Osteoblast (primary cell): ENCODE results near the gene CCDC28A. TPM values are rescaled to one million over a fixed set of nuclear protein-coding genes. Genes with fewer than 3 reads are reported as not detected.
A peak's percentile ranks its signal among the peaks of the same experiment; 100 is the strongest.

Experiments used
- DNase-seq: peaks from one replicate; pipeline ENCODE4 v3.0.0; 2011; ENCODE audit warnings: low spot score, mixed read lengths; ENCODE audit not compliant: insufficient read length; ENCODE audit errors: missing footprints
- H2AFZ ChIP-seq: 2 replicates; pipeline ENCODE4 v1.6.0; 2011; ENCODE audit warnings: mild to moderate bottlenecking, low read length
- H3K27ac ChIP-seq: 2 replicates; pipeline ENCODE4 v1.5.1; 2011; ENCODE audit warnings: mild to moderate bottlenecking, low read depth, low read length, moderate library complexity
- H3K27me3 ChIP-seq: 2 replicates; pipeline ENCODE4 v1.6.0; 2012; ENCODE audit warnings: mild to moderate bottlenecking, control low read depth, inconsistent platforms, low read length, moderate library complexity; ENCODE audit not compliant: insufficient read depth
- H3K36me3 ChIP-seq: 2 replicates; pipeline ENCODE4 v1.5.1; 2011; ENCODE audit warnings: mild to moderate bottlenecking, low read length, control low read depth, moderate library complexity; ENCODE audit not compliant: insufficient read depth
- H3K4me1 ChIP-seq: 2 replicates; pipeline ENCODE4 v1.5.1; 2011; ENCODE audit warnings: mild to moderate bottlenecking, low read length, control low read depth, moderate library complexity; ENCODE audit not compliant: insufficient read depth
- H3K4me2 ChIP-seq: 2 replicates; pipeline ENCODE4 v1.6.0; 2011; ENCODE audit warnings: mild to moderate bottlenecking, low read length; ENCODE audit not compliant: insufficient read depth
- H3K4me3 ChIP-seq: fragments of 200-600 bp; sonication (generic); 3 replicates; pipeline ENCODE4 v1.5.1; 2012; ENCODE audit warnings: mild to moderate bottlenecking, low read length, inconsistent platforms; ENCODE audit not compliant: insufficient read depth
- H3K79me2 ChIP-seq: 2 replicates; pipeline ENCODE4 v1.6.0; 2012; ENCODE audit warnings: mild to moderate bottlenecking, low read length, control low read depth, inconsistent platforms; ENCODE audit not compliant: insufficient read depth
- H3K9me3 ChIP-seq: 2 replicates; pipeline ENCODE4 v1.5.1; 2011; ENCODE audit warnings: low read depth, low read length, control low read depth
- H4K20me1 ChIP-seq: 2 replicates; pipeline ENCODE4 v1.6.0; 2012; ENCODE audit warnings: mild to moderate bottlenecking, low read length, control low read depth; ENCODE audit not compliant: insufficient read depth
- total RNA-seq: library from RNA; depleted of rRNA; stranded (reverse); fragments of >200 nt; gene quantifications from 2 replicates; pipeline ENCODE4 v1.2.3, GENCODE V29; 2012
- TF ChIP-seq, protein P1 (sequence below): IDR thresholded peaks from 2 replicates; pipeline ENCODE4 v1.5.1; 2011; ENCODE audit warnings: mild to moderate bottlenecking, low read depth, low read length, moderate library complexity; ENCODE audit errors: extremely low read depth

Gene CCDC28A
- total RNA-seq, result 11.2 and 15.3 TPM in 2 replicates

GRCh38 chr6:138773177-138774091, at the start of gene CCDC28A:
Gene CCDC28A, plus strand, starts transcription at chr6:138773769. Its CDS starts 2,352 bp downstream, at chr6:138776121.
- TF ChIP-seq, protein P1, sequence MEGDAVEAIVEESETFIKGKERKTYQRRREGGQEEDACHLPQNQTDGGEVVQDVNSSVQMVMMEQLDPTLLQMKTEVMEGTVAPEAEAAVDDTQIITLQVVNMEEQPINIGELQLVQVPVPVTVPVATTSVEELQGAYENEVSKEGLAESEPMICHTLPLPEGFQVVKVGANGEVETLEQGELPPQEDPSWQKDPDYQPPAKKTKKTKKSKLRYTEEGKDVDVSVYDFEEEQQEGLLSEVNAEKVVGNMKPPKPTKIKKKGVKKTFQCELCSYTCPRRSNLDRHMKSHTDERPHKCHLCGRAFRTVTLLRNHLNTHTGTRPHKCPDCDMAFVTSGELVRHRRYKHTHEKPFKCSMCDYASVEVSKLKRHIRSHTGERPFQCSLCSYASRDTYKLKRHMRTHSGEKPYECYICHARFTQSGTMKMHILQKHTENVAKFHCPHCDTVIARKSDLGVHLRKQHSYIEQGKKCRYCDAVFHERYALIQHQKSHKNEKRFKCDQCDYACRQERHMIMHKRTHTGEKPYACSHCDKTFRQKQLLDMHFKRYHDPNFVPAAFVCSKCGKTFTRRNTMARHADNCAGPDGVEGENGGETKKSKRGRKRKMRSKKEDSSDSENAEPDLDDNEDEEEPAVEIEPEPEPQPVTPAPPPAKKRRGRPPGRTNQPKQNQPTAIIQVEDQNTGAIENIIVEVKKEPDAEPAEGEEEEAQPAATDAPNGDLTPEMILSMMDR, result no peak
- peak within 1 kb of the TSS; percentile 83 for H3K27ac ChIP-seq
- H4K20me1 ChIP-seq, result no peaks in the 10 kb centered on the region
- H3K36me3 ChIP-seq, result peaks cover 3% of the 10 kb centered on the region
- no peaks in the 10 kb centered on the region for H3K9me3 ChIP-seq
- peaks cover 13% of the 10 kb centered on the region for H3K4me1 ChIP-seq
- no peaks in the 10 kb centered on the region for H3K27me3 ChIP-seq
- H2AFZ ChIP-seq, result peak within 1 kb of the TSS; percentile 89
- peaks cover 10% of the 10 kb centered on the region for H3K79me2 ChIP-seq
- peak within 1 kb of the TSS; percentile 77 for H3K4me3 ChIP-seq
- peak within 1 kb of the TSS; percentile 92 for H3K4me2 ChIP-seq
- DNase-seq, result peak; percentile 92

DNA sequence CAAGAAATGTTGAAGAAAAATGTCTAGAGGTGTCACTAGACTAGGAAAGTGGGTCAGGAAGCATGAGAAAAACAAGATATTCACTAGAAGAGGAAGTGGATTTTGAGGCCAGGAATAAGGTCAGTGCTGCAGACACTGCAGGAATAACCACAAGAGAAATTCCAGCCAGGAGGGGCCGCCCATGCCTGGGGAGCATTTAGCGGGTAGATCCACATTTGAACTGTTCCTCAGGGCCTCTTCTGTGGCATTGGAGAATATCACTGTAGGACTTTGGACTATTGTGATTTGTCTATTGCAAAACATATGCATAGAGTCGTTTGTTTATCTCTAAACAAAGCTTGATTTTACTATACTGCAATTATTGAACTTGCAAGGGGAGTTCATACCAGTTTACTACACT, 49.6 kb upstream of the CCDC28A start:
- H3K27me3 ChIP-seq, result no peaks in the 10 kb centered on the region
- no peaks in the 10 kb centered on the region for H3K79me2 ChIP-seq
- H2AFZ ChIP-seq, result no peak overlapping the region
- no peak overlapping the region for H3K4me2 ChIP-seq
- H3K9me3 ChIP-seq, result no peaks in the 10 kb centered on the region
- H3K27ac ChIP-seq, result no peak overlapping the region
- no peak for DNase-seq
- H3K4me3 ChIP-seq, result no peak overlapping the region
- TF ChIP-seq, protein P1, result peak; percentile 21
- no peaks in the 10 kb centered on the region for H4K20me1 ChIP-seq
- peaks cover 13% of the 10 kb centered on the region for H3K4me1 ChIP-seq
- no peaks in the 10 kb centered on the region for H3K36me3 ChIP-seq

GRCh38 chr6:138726066-138726756, 47.4 kb upstream of the CCDC28A start:
- H2AFZ ChIP-seq, result no peak overlapping the region
- H3K79me2 ChIP-seq, result no peaks in the 10 kb centered on the region
- no peak for DNase-seq
- H3K27me3 ChIP-seq, result no peaks in the 10 kb centered on the region
- no peak overlapping the region for H3K4me3 ChIP-seq
- H3K4me2 ChIP-seq, result no peak overlapping the region
- no peaks in the 10 kb centered on the region for H3K36me3 ChIP-seq
- peaks cover 13% of the 10 kb centered on the region for H3K4me1 ChIP-seq
- TF ChIP-seq, protein P1, result no peak
- H3K27ac ChIP-seq, result no peak overlapping the region
- H4K20me1 ChIP-seq, result no peaks in the 10 kb centered on the region
- H3K9me3 ChIP-seq, result no peaks in the 10 kb centered on the region

DNA sequence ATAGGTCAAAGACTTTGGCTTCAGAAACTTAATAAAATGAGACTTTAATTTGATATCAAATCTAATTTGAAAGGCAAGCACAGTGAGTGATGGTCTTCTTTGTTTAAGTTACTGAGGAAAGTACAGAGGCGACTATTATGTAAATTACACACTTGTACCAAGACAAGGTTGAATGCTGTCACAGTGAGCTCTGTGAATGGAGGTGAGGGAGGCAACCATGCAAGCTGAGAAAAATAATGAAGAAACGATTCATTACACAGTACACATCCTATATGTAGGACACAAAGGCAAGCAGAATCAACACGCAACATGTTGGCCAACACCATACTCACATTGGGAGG, 46.8 kb upstream of the CCDC28A start:
- Histone ChIP-seq H3K79me2 (no peaks in the 10 kb centered on the region), H3K27me3 (no peaks in the 10 kb centered on the region), H3K4me2 (no peak overlapping the region), H3K27ac (no peak overlapping the region), H3K36me3 (no peaks in the 10 kb centered on the region), H3K9me3 (no peaks in the 10 kb centered on the region), H2AFZ (no peak overlapping the region), H4K20me1 (no peaks in the 10 kb centered on the region), H3K4me1 (peaks cover 13% of the 10 kb centered on the region), H3K4me3 (no peak overlapping the region)
- TF ChIP-seq, protein P1, result no peak
- no peak for DNase-seq
